Calu3 (cell line): Measurements from ENCODE around the gene UACA. TPM values are rescaled to one million over a fixed set of nuclear protein-coding genes. Genes with fewer than 3 reads are reported as not detected.

Source experiments
- BruUV-seq: library from RNA; stranded (reverse); fragments of 400-500 nt; replicated peaks from 2 replicates; lab custom pipeline; 2021; lab: Mats Ljungman, UMichigan
- CTCF ChIA-PET: fragments of 300-600 bp; sonication (Branson Sonifier 250); formaldehyde crosslinking; loops from one replicate; lab custom pipeline; 2022; ENCODE audit warnings: antibody characterized with exemption; lab: Charles Lee
- DNase-seq: peaks from one replicate; pipeline ENCODE4 v3.0.0; 2022
- H3K27ac Mint-ChIP-seq: one replicate; pipeline ENCODE4 v1.8.0; 2022; ENCODE audit warnings: mixed read lengths; ENCODE audit not compliant: unreplicated experiment
- H3K27me3 Mint-ChIP-seq: one replicate; pipeline ENCODE4 v1.8.0; 2022; ENCODE audit warnings: mixed read lengths; ENCODE audit not compliant: unreplicated experiment
- H3K36me3 Mint-ChIP-seq: one replicate; pipeline ENCODE4 v1.8.0; 2022; ENCODE audit warnings: mild to moderate bottlenecking, moderate library complexity, mixed read lengths; ENCODE audit not compliant: insufficient read depth, unreplicated experiment
- H3K4me1 Mint-ChIP-seq: one replicate; pipeline ENCODE4 v1.8.0; 2022; ENCODE audit warnings: mild to moderate bottlenecking, low read depth, mixed read lengths; ENCODE audit not compliant: unreplicated experiment
- H3K4me3 Mint-ChIP-seq: one replicate; pipeline ENCODE4 v1.8.0; 2022; ENCODE audit warnings: mild to moderate bottlenecking, low read depth, moderate library complexity, mixed read lengths; ENCODE audit not compliant: unreplicated experiment
- H3K9me3 Mint-ChIP-seq: one replicate; pipeline ENCODE4 v1.8.0; 2022; ENCODE audit warnings: low read depth, mixed read lengths; ENCODE audit not compliant: unreplicated experiment
- intact Hi-C: fragments of 100-400 bp; cut with micrococcal nuclease; formaldehyde crosslinking; loops from one replicate; pipeline ENCODE4 v1.10.0; 2022; ENCODE audit not compliant: unreplicated experiment
- total RNA-seq: library from RNA; stranded (reverse); gene quantifications from 2 replicates; pipeline ENCODE4 v1.2.3, GENCODE V29; 2022
- TF ChIP-seq, protein P1 (sequence below): fragments of 200-600 bp; IDR thresholded peaks from one replicate; pipeline ENCODE4 v1.8.0; 2022; ENCODE audit warnings: antibody characterized with exemption; ENCODE audit not compliant: unreplicated experiment

UACA gene
- total RNA-seq, 1 experiment from 2014 or later: 35.5 TPM

DNA sequence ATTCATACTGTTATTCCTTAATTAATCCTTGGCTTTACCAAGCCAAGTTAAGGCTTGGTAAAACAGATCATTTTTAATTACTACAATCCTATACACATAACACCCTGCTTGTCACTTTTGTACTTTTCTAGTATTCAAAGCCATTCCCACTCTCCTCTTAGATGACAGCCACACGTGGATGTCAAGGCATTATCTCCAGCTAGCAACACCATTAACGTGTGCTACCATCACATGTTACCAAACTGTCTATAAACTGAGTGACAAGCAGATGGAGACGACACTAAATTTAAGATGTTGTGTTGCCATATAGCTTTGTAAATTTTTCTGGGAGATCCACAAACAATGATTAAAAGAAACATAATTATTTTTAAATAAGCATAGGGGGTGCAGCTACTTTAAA is 103.7 kb downstream of the UACA start:
- no peaks in the 10 kb centered on the region for H3K27me3 Mint-ChIP-seq
- no peak overlapping the region for H3K27ac Mint-ChIP-seq
- DNase-seq: no peak
- intact Hi-C loops: no loop called here
- peaks cover 5% of the 10 kb centered on the region for H3K36me3 Mint-ChIP-seq
- no peaks in the 10 kb centered on the region for H3K9me3 Mint-ChIP-seq
- TF ChIP-seq, protein P1, sequence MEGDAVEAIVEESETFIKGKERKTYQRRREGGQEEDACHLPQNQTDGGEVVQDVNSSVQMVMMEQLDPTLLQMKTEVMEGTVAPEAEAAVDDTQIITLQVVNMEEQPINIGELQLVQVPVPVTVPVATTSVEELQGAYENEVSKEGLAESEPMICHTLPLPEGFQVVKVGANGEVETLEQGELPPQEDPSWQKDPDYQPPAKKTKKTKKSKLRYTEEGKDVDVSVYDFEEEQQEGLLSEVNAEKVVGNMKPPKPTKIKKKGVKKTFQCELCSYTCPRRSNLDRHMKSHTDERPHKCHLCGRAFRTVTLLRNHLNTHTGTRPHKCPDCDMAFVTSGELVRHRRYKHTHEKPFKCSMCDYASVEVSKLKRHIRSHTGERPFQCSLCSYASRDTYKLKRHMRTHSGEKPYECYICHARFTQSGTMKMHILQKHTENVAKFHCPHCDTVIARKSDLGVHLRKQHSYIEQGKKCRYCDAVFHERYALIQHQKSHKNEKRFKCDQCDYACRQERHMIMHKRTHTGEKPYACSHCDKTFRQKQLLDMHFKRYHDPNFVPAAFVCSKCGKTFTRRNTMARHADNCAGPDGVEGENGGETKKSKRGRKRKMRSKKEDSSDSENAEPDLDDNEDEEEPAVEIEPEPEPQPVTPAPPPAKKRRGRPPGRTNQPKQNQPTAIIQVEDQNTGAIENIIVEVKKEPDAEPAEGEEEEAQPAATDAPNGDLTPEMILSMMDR: no peak
- no TSS peak for BruUV-seq
- CTCF ChIA-PET: no interaction called here
- H3K4me1 Mint-ChIP-seq: no peaks in the 10 kb centered on the region
- H3K4me3 Mint-ChIP-seq: no peak overlapping the region

DNA sequence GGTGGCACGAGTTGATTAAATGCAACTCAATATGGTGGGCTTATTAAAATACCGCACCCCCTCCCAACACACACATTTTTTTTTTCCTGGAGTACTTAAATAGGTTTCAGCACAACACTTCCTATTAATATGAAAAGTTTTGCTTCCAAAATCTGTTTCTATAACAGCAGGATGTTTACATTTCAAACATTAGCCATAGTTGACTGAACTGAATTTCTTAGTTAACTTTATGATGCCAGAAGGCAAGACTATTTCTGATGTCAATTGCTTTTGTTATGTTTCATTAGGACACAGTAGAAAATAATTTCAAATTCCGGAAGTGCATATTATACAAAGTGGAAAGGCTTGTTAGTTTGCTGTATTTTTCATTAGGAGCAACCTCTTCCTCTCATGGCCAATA is 104.7 kb downstream of the UACA start:
- H3K27ac Mint-ChIP-seq: no peak overlapping the region
- TF ChIP-seq, protein P1: no peak
- H3K27me3 Mint-ChIP-seq: no peaks in the 10 kb centered on the region
- H3K4me1 Mint-ChIP-seq: peaks cover 9% of the 10 kb centered on the region
- BruUV-seq: no TSS peak
- H3K36me3 Mint-ChIP-seq: peaks cover 5% of the 10 kb centered on the region
- no peak for DNase-seq
- CTCF ChIA-PET: no interaction called here
- no peak overlapping the region for H3K4me3 Mint-ChIP-seq
- intact Hi-C loops: no loop called here
- no peaks in the 10 kb centered on the region for H3K9me3 Mint-ChIP-seq

- TF ChIP-seq, protein P1: no peak
- Mint-ChIP-seq H3K9me3 (no peaks in the 10 kb centered on the region), H3K27ac (peak overlapping the region; percentile 33), H3K27me3 (no peaks in the 10 kb centered on the region), H3K4me3 (no peak overlapping the region), H3K36me3 (no peaks in the 10 kb centered on the region), H3K4me1 (peaks cover 25% of the 10 kb centered on the region)
- no TSS peak for BruUV-seq
- intact Hi-C loops: no loop called here
- DNase-seq: no peak
- CTCF ChIA-PET: interaction anchor here (0.6 to 1.4 kb wide), 6 partner anchors 10 to 294 kb away, joined by 3 to 8 read pairs (median 4); no protein-coding TSS in a partner anchor
Observed at GRCh38 chr15:70653426-70653825, 109.9 kb downstream of the UACA start.

DNA sequence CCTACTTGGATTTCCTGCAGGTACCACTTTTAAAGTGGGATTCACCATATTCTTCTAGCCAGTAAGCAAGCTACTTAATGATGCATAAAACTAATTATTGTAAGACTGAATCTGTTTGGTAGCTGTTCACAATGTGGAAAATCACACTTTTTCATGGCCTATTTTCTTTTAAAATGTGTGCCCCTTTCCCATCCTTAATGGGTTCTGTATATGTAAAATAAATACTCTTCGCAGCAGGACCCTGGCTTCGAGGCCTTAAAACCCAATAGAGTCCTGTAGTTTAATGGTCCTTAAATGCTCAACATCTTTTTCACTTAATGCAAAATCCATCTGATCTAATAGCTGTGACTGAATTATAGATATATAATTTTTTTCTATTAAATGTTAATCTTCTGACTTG is 111.0 kb downstream of the UACA start:
- peaks cover 25% of the 10 kb centered on the region for H3K4me1 Mint-ChIP-seq
- no peaks in the 10 kb centered on the region for H3K9me3 Mint-ChIP-seq
- no peaks in the 10 kb centered on the region for H3K36me3 Mint-ChIP-seq
- CTCF ChIA-PET: interaction anchor here (1.2 kb wide), 1 partner anchor 9 kb away, joined by 3 read pairs; no protein-coding TSS in a partner anchor
- TF ChIP-seq, protein P1: no peak
- intact Hi-C loops: no loop called here
- no peak overlapping the region for H3K27ac Mint-ChIP-seq
- H3K27me3 Mint-ChIP-seq: no peaks in the 10 kb centered on the region
- no peak for DNase-seq
- BruUV-seq: no TSS peak
- no peak overlapping the region for H3K4me3 Mint-ChIP-seq
